Progenitor cell of endocrine pancreas (in vitro differentiated cells): Measurements from ENCODE around the gene TMEM8B. TPM values are rescaled to one million over a fixed set of nuclear protein-coding genes. Genes with fewer than 3 reads are reported as not detected.

Experiments used
- DNase-seq: peaks from one replicate; pipeline ENCODE4 v3.0.0; 2021; ENCODE audit warnings: low spot score; ENCODE audit not compliant: unreplicated experiment
- H3K27ac Mint-ChIP-seq: 2 replicates; pipeline ENCODE4 v1.8.0; 2021; ENCODE audit warnings: mild to moderate bottlenecking, moderate library complexity, mixed read lengths
- H3K27me3 Mint-ChIP-seq: 2 replicates; pipeline ENCODE4 v1.8.0; 2021; ENCODE audit warnings: mixed read lengths
- H3K36me3 Mint-ChIP-seq: 2 replicates; pipeline ENCODE4 v1.8.0; 2022; ENCODE audit warnings: mixed read lengths; ENCODE audit not compliant: insufficient read depth
- H3K4me1 Mint-ChIP-seq: 2 replicates; pipeline ENCODE4 v1.8.0; 2021; ENCODE audit warnings: low read depth, mixed read lengths
- H3K4me3 Mint-ChIP-seq: 2 replicates; pipeline ENCODE4 v1.8.0; 2021; ENCODE audit warnings: low read depth, mild to moderate bottlenecking, moderate library complexity, mixed read lengths
- H3K9me3 Mint-ChIP-seq: 2 replicates; pipeline ENCODE4 v1.8.0; 2021; ENCODE audit warnings: low read depth, mixed read lengths
- total RNA-seq: library from RNA; stranded (reverse); gene quantifications from 2 replicates; pipeline ENCODE4 v1.2.1, GENCODE V29; 2021
- TF ChIP-seq, protein P1 (sequence below): fragments of 200-600 bp; sonication (generic); IDR thresholded peaks from one replicate; pipeline ENCODE4 v1.5.0; 2021; ENCODE audit warnings: antibody characterized with exemption, mild to moderate bottlenecking; ENCODE audit not compliant: unreplicated experiment

The TMEM8B gene
- total RNA-seq, 1 donor from 2014 or later, result 24.1 TPM

- no peaks in the 10 kb centered on the region for H3K27me3 Mint-ChIP-seq
- no peaks in the 10 kb centered on the region for H3K9me3 Mint-ChIP-seq
- DNase-seq, result no peak
- TF ChIP-seq, protein P1, sequence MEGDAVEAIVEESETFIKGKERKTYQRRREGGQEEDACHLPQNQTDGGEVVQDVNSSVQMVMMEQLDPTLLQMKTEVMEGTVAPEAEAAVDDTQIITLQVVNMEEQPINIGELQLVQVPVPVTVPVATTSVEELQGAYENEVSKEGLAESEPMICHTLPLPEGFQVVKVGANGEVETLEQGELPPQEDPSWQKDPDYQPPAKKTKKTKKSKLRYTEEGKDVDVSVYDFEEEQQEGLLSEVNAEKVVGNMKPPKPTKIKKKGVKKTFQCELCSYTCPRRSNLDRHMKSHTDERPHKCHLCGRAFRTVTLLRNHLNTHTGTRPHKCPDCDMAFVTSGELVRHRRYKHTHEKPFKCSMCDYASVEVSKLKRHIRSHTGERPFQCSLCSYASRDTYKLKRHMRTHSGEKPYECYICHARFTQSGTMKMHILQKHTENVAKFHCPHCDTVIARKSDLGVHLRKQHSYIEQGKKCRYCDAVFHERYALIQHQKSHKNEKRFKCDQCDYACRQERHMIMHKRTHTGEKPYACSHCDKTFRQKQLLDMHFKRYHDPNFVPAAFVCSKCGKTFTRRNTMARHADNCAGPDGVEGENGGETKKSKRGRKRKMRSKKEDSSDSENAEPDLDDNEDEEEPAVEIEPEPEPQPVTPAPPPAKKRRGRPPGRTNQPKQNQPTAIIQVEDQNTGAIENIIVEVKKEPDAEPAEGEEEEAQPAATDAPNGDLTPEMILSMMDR, result no peak
- H3K4me3 Mint-ChIP-seq, result no peak overlapping the region
- peaks cover 6% of the 10 kb centered on the region for H3K36me3 Mint-ChIP-seq
- peaks cover 24% of the 10 kb centered on the region for H3K4me1 Mint-ChIP-seq
- H3K27ac Mint-ChIP-seq, result no peak overlapping the region
Observed at GRCh38 chr9:35835766-35836165, 6.7 kb downstream of the TMEM8B start.

- Mint-ChIP-seq H3K4me3 (no peak overlapping the region), H3K36me3 (peaks cover 6% of the 10 kb centered on the region), H3K27me3 (no peaks in the 10 kb centered on the region), H3K4me1 (peaks cover 22% of the 10 kb centered on the region), H3K9me3 (no peaks in the 10 kb centered on the region), H3K27ac (no peak overlapping the region)
- TF ChIP-seq, protein P1, result no peak
- no peak for DNase-seq
Observed at GRCh38 chr9:35836595-35836994, 7.6 kb downstream of the TMEM8B start.

DNA sequence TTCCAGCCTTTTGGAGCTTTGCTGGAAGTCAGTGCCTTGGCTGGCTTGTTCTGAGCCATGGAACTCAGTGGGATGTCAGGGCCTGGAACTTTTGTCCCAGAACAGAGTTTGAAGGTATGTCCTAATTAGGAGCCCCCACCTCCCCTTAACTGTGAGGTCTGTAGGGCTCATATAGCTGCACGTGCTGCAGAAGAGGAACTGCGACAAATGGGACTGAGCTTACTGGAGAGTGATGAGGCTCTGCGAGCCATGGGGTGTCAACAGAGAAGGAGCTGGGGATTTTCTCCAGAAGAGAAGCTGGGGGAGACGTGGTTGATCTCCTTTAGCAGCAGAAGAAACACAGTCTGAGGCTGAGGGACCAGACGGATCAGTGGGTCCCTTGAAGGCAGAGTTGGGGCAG lies 10.9 kb downstream of the TMEM8B start:
- H3K27me3 Mint-ChIP-seq, result no peaks in the 10 kb centered on the region
- H3K4me3 Mint-ChIP-seq, result no peak overlapping the region
- no peak overlapping the region for H3K27ac Mint-ChIP-seq
- peaks cover 7% of the 10 kb centered on the region for H3K36me3 Mint-ChIP-seq
- H3K9me3 Mint-ChIP-seq, result no peaks in the 10 kb centered on the region
- peaks cover 13% of the 10 kb centered on the region for H3K4me1 Mint-ChIP-seq
- TF ChIP-seq, protein P1, result no peak
- DNase-seq, result no peak

DNA sequence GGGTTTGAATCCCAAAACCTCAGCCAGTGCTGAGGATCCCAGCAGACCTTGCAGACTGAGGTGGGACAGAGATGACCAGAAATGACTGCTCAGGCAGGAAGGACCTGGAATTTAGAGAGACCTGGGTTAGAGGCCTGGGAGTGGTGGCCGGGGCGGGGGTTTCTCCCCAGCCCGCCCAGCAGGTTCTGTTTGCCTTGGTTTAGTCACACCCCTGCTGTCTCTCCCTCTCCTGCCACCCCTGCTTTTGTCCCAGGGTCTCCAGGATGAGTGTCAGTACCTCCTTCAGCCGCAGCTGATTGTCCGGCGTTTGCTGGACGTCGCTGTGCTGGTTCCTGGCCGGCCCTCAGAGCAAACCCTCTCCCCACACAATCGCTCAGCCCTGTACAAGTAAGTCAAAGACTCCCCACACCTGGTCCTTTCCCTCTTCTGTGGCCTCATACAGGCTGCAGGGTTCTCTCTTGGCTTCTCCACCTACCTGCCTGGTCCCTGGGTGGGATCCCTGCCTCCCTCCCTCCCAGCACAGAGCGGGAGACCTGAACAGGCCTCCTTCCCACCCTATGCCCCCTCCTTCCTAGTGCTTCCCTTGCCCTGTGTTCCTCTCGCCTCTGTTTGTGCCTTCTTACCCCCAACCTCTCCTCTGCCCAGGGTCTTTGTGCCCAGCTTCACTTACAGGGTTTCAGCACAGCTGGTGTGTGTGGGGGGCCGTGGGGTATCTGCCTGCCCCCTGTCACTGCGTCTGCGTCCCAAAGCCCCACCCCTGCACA lies 12.0 kb downstream of the TMEM8B start:
- H3K27ac Mint-ChIP-seq, result no peak overlapping the region
- peaks cover 11% of the 10 kb centered on the region for H3K4me1 Mint-ChIP-seq
- H3K27me3 Mint-ChIP-seq, result peaks cover 5% of the 10 kb centered on the region
- DNase-seq, result no peak
- TF ChIP-seq, protein P1, result no peak
- H3K36me3 Mint-ChIP-seq, result peaks cover 7% of the 10 kb centered on the region
- H3K9me3 Mint-ChIP-seq, result no peaks in the 10 kb centered on the region
- no peak overlapping the region for H3K4me3 Mint-ChIP-seq

DNA sequence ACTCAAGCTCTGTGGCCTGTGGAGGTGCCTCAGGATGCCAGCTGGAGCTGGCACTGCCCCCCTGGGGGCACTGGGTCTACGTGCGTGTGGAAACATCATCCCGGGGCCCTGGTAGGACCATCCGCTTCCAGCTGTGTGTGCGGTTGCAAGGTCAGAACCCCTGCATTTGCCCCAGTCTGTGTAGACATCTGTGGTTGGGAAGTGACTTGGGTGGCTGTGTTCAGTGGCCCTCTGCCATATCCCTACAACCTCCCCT lies 12.5 kb downstream of the TMEM8B start:
- H3K9me3 Mint-ChIP-seq, result no peaks in the 10 kb centered on the region
- H3K27ac Mint-ChIP-seq, result no peak overlapping the region
- TF ChIP-seq, protein P1, result no peak
- peaks cover 7% of the 10 kb centered on the region for H3K36me3 Mint-ChIP-seq
- DNase-seq, result no peak
- H3K4me3 Mint-ChIP-seq, result no peak overlapping the region
- peaks cover 11% of the 10 kb centered on the region for H3K4me1 Mint-ChIP-seq
- H3K27me3 Mint-ChIP-seq, result peaks cover 5% of the 10 kb centered on the region
